Lower leg skin (tissue), 4 donors: ENCODE measurements around the gene SMG7. TPM values are rescaled to one million over a fixed set of nuclear protein-coding genes. Genes with fewer than 3 reads are reported as not detected.
A peak's percentile ranks its signal among the peaks of the same experiment; 100 is the strongest.

ENCODE experiments used
- DNase-seq, 2 donors: peaks; one replicate each; pipeline ENCODE4 v3.0.0-alpha.2; 2019; ENCODE audit warnings: low spot score in 2 of 2
- H3K4me3 ChIP-seq: fragments of 200-600 bp; sonication (generic); 2 replicates; pipeline ENCODE4 v1.5.1; 2017; ENCODE audit warnings: mild to moderate bottlenecking, low read depth; ENCODE audit not compliant: poor library complexity, severe bottlenecking
- POLR2A ChIP-seq, 2 donors: fragments of 450-650 bp; IDR thresholded peaks; one replicate each; pipeline ENCODE4 v1.6.1; 2016 to 2017; ENCODE audit warnings: antibody characterized with exemption in 2 of 2, mild to moderate bottlenecking in 1 of 2, moderate library complexity in 1 of 2
- WGBS, 2 donors: methylation state at CpG; one replicate each; pipeline ENCODE4 v1.1.5; 2018; 5-methylcytosine and 5-hydroxymethylcytosine counted together
- intact Hi-C: fragments of 100-400 bp; cut with DNase I; formaldehyde crosslinking; loops from one replicate; pipeline ENCODE4 v1.15.0; 2023; ENCODE audit warnings: low total_unique reads
- total RNA-seq, 4 donors: library from RNA; depleted of rRNA; stranded (reverse); fragments of >200 nt; gene quantifications; one replicate each; pipeline ENCODE4 v1.1.0, GENCODE V29; 2016
- TF ChIP-seq, protein P1 (sequence below), 3 donors: fragments of 450-650 bp; IDR thresholded peaks; one replicate each; pipeline ENCODE4 v1.5.1; 2016; ENCODE audit warnings: antibody characterized with exemption in 3 of 3, mild to moderate bottlenecking in 3 of 3, moderate library complexity in 2 of 3

The SMG7 gene
- total RNA-seq, 4 donors from 2014 or later, result 34.8 to 57.9 (median 42.6) TPM

DNA sequence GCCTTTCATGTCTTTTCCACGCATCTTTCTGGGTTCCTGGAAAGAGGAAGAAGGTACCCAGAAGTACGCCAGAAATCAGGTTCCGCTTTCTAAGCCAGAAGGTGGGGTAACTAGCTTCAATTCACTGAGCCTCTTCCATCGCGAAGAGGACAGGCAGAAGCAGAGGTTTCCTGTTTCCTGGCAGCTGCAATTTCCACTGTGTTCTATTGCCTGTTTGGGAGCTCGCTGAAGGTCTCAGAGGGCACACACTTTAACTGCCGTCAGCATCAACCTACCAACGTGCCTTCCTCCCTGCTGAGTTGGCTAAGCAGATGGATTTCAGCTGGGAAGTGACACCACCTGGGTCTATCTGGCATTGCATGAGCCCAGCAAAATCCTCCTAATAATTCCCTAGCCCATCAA, 108.0 kb downstream of the SMG7 start:
- H3K4me3 ChIP-seq, result no peak overlapping the region
- TF ChIP-seq POLR2A (IDR thresholded peaks at IDR 0.05), result no peak
- TF ChIP-seq, protein P1, sequence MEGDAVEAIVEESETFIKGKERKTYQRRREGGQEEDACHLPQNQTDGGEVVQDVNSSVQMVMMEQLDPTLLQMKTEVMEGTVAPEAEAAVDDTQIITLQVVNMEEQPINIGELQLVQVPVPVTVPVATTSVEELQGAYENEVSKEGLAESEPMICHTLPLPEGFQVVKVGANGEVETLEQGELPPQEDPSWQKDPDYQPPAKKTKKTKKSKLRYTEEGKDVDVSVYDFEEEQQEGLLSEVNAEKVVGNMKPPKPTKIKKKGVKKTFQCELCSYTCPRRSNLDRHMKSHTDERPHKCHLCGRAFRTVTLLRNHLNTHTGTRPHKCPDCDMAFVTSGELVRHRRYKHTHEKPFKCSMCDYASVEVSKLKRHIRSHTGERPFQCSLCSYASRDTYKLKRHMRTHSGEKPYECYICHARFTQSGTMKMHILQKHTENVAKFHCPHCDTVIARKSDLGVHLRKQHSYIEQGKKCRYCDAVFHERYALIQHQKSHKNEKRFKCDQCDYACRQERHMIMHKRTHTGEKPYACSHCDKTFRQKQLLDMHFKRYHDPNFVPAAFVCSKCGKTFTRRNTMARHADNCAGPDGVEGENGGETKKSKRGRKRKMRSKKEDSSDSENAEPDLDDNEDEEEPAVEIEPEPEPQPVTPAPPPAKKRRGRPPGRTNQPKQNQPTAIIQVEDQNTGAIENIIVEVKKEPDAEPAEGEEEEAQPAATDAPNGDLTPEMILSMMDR (IDR thresholded peaks at IDR 0.05), result no peak
- intact Hi-C loops, result no loop called here
- whole genome bisulfite sequencing, 2 donors, result 52 to 63% methylated on average over 8 of the region's 8 CpGs
- peak; percentile 40 to 81 for DNase-seq

DNA sequence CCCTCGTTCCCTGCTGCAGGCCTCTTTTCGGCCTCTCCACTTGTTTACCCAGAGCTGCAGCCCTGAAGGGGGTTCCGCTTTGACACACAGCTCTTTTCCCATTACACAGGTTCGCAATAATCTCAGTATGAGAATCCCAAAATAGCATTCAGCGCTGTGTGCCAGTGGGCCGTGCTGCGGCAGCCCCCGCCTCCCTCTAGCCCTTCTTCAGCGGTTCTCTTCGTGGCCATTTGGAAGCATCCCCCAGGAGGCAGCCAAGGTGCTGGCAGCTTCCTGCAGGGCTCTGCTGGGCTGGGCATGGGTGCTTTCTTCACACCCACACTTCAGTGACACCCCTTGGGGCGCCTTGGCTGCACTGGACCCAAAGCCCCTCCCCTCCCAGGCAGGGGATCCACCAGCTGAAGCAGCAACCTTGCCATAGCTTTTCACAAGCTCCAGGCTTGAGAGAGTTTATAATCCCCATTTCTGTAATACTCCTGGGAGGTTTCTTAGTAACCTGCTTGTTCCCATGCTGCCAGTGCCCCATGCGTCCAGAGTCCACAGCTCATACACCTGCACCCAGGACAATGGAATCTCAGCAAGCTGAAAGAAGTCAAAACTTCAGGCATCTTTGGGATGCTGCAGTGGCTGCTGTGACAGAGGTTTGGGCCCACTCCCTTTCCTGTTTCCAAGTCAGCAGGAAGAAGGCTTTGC, 109.9 kb downstream of the SMG7 start:
- no peak overlapping the region for H3K4me3 ChIP-seq
- intact Hi-C loops, result no loop called here
- 83 to 86% methylated on average over 12 of the region's 12 CpGs for WGBS, 2 donors
- no peak for DNase-seq
- TF ChIP-seq, protein P1 (IDR thresholded peaks at IDR 0.05), result no peak
- TF ChIP-seq POLR2A (IDR thresholded peaks at IDR 0.05), result no peak

DNA sequence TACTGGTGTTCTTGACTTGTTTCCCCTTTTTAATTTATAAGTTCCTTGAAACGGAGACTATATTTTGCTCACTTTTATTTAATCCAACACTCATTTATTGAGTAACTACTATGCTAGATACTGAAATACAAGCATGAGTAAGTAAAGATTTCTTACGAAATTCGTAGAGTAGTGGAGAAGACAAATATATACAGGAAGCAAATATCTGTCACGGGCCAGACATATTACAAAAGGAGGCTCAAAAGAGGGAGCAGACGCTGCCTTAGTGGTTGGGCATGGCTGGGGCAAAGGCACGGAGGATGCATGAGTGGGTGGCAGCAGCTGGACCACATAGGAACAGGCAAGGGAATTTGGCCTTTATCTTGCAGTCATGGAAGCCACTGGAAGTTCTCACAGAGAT, 111.2 kb downstream of the SMG7 start:
- no peak for DNase-seq
- 82 to 83% methylated on average over 6 of the region's 6 CpGs for whole genome bisulfite sequencing, 2 donors
- TF ChIP-seq, protein P1 (IDR thresholded peaks at IDR 0.05), result no peak
- no peak for TF ChIP-seq POLR2A (IDR thresholded peaks at IDR 0.05)
- H3K4me3 ChIP-seq, result no peak overlapping the region
- intact Hi-C loops, result no loop called here

DNA sequence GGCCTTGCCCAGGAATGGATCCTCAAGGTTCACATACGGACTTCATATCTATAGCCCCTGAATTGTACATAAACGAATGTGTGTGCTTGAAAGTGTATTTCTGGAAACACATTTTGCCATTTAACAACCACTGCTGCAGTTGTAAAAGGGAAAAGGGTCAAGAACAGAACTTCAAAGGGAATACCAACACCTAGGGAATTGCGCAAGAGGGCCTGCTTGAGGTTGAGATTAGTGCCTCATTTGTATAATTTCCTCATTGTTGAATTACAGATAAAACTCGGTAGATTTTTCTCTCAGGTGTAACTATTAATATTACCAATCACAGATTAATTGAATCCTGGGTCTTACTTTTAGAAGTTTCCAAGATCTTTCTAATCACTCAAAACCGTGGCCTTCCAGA, 111.8 kb downstream of the SMG7 start:
- no peak for DNase-seq
- 71% methylated on average over 5 of the region's 5 CpGs for WGBS, 2 donors
- no peak overlapping the region for H3K4me3 ChIP-seq
- no peak for TF ChIP-seq POLR2A (IDR thresholded peaks at IDR 0.05)
- TF ChIP-seq, protein P1 (IDR thresholded peaks at IDR 0.05), result no peak
- intact Hi-C loops, result no loop called here

DNA sequence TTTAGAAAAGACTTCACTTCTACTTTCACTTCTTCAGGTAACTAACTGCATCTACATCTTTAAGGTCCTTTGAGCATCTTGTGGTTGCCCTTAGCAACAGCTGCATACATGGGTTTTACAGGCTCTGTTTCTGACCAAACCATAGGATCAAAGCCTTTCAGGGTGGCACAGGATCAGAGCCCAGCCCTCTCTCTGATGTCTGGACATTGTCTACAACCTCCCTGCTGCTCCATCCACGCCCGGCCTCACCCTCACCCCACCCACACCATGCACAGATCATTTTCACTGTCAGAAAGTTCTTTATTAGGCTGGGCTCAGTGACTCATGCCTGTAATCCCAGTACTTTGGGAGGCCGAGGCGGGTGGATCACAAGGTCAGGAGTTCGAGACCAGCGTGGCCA, 112.7 kb downstream of the SMG7 start:
- intact Hi-C loops, result no loop called here
- H3K4me3 ChIP-seq, result no peak overlapping the region
- DNase-seq, result peak in 1 of 2 donors; percentile 70
- no peak for TF ChIP-seq POLR2A (IDR thresholded peaks at IDR 0.05)
- TF ChIP-seq, protein P1 (IDR thresholded peaks at IDR 0.05), result no peak
- 73 to 76% methylated on average over 6 of the region's 6 CpGs for WGBS, 2 donors

DNA sequence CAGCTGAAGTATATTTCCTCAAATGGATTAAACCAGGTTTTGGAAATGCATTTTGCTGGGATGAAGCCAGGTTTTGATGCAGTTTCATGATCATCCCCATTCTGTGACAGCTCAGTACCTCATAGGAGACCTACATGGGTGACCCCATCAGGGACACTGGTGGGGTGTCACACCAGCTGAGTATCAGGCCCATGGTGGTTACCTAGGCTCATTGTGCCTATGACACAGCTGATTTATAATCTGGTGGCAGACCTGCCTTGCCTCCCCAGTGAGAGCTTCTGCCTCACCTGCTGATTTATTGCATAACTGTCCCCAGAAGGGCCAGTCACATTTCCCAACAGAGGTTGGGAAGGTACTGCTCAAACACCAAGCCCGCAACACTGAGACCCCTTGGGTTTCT, 114.2 kb downstream of the SMG7 start:
- no peak overlapping the region for H3K4me3 ChIP-seq
- intact Hi-C loops, result no loop called here

More for the DNA sequence above, 114.2 kb downstream of the SMG7 start:
- TF ChIP-seq POLR2A (IDR thresholded peaks at IDR 0.05), result no peak
- TF ChIP-seq, protein P1 (IDR thresholded peaks at IDR 0.05), result no peak
- 90 to 100% methylated on average over 1 of the region's 1 CpG for WGBS, 2 donors
- DNase-seq, result no peak
